NK-92 (cell line): ENCODE measurements around the gene TTLL4.
"Not testable (repeated sequence)": the region's sequence is repeated elsewhere in the genome, so short reads cannot be mapped to it uniquely, and the experiment has no call there.

ENCODE experiments used
- DNase-seq: peaks from one replicate; lab custom pipeline; 2025; ENCODE audit not compliant: unreplicated experiment; lab: John Stamatoyannopoulos, UW

TTLL4 gene

DNA sequence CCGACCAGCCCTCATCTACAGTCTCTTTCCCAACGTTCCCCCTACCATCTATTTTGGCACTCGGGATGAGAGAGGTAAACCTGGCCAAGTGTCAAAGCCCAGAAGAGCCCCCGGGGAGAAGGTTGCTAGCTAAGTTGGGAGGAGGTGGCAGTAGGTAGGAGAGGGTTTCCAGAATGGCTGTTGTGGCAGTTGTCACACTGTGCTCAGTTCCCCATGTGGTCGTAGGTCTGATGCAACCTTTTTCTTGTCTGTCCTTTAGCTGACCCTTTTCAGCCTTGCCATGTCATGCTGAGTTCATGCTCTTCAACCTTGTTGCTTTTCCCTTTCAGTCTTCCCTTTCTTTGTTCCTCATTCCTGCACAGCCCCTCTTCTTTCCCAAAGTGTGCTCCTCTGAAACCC lies 34.5 kb downstream of the TTLL4 start:
- no peak for DNase-seq

- DNase-seq = no peak
Observed at GRCh38 chr2:218745559-218746469, 35.2 kb downstream of the TTLL4 start.

DNA sequence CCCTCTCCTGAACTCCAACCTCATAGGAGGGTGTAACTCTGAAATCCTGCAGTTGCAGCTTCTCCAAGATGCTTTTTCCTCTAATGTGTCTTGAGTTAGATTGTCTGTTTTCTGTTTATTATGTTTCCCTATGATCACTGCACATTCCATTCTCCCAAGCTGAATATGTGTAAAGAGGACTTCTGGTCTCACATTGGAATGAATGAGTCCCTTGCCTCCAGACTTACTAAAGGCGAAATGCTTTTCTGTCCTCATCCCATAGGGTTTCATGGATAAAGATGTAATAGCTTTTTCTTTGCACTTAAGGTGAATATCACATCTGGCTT lies 35.8 kb downstream of the TTLL4 start:
- no peak for DNase-seq

DNA sequence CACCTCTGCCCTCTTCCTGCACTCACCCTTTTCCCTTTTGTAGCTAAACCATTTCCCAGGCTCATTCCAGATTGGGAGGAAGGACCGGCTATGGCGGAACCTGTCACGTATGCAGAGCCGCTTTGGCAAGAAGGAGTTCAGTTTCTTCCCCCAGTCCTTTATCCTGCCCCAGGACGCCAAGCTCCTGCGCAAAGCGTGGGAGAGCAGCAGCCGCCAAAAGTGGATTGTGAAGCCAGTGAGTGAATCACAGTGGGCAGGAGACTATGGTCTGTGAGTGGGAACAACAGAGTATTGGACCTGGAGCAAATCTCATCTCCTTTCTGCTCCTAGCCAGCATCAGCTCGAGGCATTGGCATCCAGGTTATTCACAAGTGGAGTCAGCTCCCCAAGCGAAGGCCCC lies 36.3 kb downstream of the TTLL4 start:
- DNase-seq = no peak

- no peak for DNase-seq
Observed at GRCh38 chr2:218748741-218749441, 38.3 kb downstream of the TTLL4 start.

- DNase-seq = no peak
Observed at GRCh38 chr2:218754201-218754600, 43.6 kb downstream of the TTLL4 start.

GRCh38 chr2:218754781-218755180 lies 44.1 kb downstream of the TTLL4 start:
- DNase-seq = no peak

GRCh38 chr2:218755198-218755566 lies 44.5 kb downstream of the TTLL4 start:
- no peak for DNase-seq

DNA sequence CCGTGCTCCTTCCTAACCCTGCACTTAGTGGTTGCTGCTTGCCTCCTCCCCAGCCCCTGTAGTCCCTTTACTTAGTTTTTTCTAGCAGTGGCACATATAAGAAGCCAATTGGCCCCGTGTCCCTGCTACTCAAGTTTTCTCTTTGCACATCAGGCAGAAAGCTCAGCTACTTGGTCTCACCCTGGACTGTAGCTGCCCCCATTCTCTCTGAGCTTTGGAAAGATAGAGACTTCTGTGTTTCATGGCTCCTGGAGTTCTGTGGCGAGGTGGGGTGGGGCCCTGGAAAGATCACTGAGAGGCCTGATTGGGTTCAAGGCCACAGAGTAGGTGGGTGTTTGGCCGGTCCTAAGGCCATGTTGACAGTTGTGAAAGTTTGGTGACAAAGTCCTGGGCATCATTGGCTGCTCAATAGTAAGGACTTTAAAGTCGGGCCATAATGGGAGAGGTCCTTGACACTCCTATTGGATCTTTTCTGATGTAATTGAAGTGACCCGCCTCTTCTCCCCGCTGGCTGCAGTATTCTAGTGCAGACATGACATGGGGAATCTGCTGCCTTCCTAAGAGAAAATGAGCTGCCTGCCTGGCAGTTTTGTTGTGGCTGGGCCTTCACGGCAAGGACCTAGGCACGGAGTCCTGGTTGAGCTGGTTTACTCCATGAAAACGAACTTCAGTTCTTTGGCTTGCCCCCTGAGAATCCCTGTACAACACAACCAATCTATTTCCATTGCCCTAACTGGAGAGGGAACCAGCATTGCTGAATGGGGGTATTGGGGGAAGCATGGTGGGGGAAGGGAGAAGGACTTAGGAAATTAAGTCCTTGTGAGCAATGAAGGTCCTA lies 45.2 kb downstream of the TTLL4 start:
- DNase-seq = no peak

DNA sequence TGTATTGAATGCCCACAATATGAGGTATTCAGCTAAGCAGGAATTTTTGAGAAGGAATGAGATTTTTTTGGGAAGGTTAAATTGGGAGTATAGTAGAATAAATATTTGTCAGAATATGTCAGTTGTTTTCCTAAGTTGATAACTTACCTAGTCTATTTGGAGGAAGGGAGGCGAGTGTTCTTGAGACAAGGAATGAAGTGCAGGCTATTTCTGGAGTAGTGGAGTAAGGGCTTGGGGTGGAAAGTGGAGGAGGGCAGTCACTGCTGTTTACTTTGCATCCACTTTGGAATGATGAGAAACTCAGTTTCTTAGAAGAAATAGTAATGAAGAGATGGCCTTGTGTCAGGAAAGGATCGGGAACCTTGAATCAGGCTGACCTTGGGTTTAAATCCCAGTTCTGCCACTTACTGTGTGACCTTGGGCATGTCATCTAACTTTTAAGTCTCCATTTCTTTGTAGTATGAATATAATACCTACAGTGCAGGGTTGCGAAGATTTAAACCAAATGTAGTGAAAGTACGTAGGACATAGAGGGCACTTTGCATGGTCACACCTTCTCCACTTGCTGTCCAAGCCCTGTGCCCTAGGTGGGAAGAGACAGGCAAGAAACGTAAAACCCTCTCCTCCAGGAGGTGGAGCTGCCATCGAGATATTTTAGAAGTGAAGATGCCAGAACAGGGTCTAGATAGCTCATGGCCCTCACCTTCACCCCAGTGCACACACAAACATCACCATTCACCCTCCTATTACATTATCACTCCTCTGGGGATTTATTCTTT lies 46.2 kb downstream of the TTLL4 start:
- no peak for DNase-seq

GRCh38 chr2:218761795-218762194 lies 51.2 kb downstream of the TTLL4 start:
- DNase-seq = no peak

DNA sequence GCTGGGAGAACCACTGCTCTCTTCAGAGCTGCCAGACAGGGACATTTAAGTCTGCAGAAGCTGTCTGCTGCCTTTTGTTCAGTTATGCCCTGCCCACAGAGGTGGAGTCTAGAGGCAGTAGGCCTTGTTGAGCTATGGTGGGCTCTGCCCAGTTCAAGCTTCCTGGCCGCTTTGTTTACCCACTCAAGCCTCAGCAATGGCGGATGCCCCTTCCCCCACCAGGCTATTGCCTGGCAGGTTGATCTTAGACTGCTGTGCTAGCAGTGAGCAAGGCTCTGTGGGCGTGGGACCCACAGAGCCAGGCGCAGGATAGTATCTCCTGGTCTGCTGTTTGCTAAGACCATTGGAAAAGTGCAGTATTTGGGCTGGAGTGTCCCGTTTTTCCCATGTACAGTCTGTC lies 62.1 kb downstream of the TTLL4 start:
- not testable (repeated sequence) for DNase-seq

DNA sequence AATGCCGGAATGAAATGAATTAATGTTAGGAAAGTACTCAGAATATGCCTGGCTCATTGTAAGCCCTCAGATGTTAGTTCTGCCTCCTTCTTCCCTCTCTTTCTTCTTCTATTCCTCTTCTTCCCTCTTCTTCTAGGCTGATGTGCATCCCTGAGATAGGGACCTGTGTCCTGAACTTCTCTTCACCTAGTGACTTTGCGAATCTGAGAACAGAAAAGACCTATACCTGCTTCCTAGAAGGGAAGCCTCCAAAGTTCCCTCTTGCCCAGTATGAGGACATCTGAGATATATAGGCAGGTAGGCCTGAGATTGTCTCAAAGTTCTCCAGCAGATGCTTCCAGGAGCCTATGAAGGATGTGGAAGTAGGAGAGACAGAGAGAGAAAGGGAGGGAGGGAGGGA lies 63.2 kb downstream of the TTLL4 start:
- DNase-seq = no peak

GRCh38 chr2:218776488-218776887 lies 65.9 kb downstream of the TTLL4 start:
- DNase-seq = no peak

DNA sequence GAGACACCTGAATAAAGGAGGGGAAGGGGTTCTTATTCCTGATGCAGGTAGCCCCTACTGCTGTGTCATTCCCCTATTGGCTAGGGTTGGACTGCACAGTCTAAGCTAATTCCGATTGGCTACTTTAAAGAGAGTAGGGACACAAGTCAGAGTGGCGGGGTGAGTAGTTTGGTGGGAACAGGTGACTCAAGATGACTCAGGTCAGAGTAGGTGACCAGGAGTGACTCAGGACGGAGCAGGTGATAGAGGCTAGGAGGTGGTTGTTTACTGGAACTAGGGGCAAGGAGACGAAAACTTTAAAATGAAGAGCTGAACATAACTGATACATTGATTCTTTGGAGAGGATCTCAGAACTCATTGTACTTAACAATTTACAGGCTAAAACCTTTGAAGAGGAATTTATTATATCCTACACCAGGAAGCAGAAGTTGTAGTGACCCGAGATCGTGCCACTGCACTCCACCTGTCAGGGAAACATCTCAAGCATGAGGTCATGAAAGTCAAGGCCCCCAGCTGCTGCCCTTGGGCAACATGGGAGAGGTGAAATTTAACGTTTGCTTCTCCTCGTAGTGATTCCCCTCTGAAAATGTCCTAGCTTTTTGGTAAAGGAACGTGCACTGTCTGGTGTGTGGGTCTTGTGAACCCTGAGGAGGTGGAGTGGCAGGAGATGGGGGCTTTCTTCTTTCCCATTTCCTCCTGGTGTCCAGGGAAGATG lies 66.8 kb downstream of the TTLL4 start:
- no peak for DNase-seq

- no peak for DNase-seq
Observed at GRCh38 chr2:218780046-218780445, 69.4 kb downstream of the TTLL4 start.

GRCh38 chr2:218780851-218781690 lies 70.4 kb downstream of the TTLL4 start:
- DNase-seq = no peak

DNA sequence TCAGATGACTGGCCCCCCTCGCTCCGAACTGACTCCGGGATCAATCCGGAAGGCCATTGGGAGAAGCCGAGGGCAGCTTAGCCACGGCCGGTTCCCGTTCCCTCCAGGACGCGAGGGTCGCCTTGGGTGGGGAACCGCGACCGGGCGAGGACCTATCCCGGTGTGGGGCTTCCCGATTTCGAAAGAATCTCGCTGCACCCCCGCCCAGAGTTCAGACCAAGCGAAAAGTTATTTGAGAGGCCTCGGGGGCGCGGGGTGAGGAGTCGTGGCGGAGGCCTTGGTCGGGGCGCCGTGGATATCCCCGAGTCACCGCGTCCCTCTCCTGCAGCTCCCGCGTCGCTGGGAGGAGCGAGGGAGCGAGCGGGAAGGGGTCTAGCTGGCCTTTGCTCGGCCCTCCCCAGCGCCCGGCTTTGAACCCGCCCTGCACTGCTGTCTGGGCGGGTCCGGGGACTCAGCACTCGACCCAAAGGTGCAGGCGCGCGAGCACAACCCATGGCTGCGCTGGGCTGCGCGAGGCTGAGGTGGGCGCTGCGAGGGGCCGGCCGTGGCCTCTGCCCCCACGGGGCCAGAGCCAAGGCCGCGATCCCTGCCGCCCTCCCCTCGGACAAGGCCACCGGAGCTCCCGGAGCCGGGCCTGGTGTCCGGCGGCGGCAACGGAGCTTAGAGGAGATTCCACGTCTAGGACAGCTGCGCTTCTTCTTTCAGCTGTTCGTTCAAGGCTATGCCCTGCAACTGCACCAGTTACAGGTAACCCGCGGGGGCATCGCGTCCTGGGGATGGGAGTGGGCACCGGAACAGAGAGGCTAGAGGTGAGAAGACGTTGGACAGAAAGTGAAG lies 71.3 kb downstream of the TTLL4 start, which contains the start of gene CYP27A1:
TSS of gene CYP27A1 (plus strand) at position 457 of the 837 bp plus-strand sequence. CDS start at position 493, 36 bp downstream.
- DNase-seq = no peak

DNA sequence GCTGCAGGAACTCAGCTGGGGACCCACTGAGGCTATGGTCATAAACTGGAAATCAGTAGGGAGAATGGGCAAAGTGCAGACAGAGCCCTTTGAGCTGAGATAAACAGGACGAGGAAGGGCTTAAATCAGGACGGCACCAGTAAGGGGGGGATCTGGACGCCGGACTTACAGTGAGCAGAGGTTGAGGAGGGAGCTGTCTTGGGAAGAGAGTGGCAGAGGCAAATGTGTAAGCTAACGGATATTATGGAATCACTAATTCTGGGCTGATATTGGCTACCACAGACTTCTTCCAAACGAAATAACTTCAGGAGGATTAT lies 71.9 kb downstream of the TTLL4 start:
- DNase-seq = no peak
